Left ventricle myocardium inferior (tissue), 1 donor: ENCODE measurements around the gene FBXL16. TPM values are rescaled to one million over a fixed set of nuclear protein-coding genes. Genes with fewer than 3 reads are reported as not detected.
A peak's percentile ranks its signal among the peaks of the same experiment; 100 is the strongest.
"Not testable (repeated sequence)": the region's sequence is repeated elsewhere in the genome, so short reads cannot be mapped to it uniquely, and the experiment has no call there.

Experiments
- DNase-seq: peaks from one replicate; pipeline ENCODE4 v3.0.0-alpha.2; 2020
- H3K27ac ChIP-seq: fragments of 200-600 bp; replicated peaks from 2 replicates; pipeline ENCODE4 v1.8.0; 2021
- H3K27me3 ChIP-seq: fragments of 200-600 bp; 2 replicates; pipeline ENCODE4 v1.8.0; 2021; ENCODE audit warnings: low read depth
- H3K36me3 ChIP-seq: fragments of 200-600 bp; 2 replicates; pipeline ENCODE4 v1.8.0; 2021
- H3K4me1 ChIP-seq: fragments of 200-600 bp; 2 replicates; pipeline ENCODE4 v1.8.0; 2021
- H3K4me3 ChIP-seq: fragments of 200-600 bp; 2 replicates; pipeline ENCODE4 v1.8.0; 2021; ENCODE audit warnings: mild to moderate bottlenecking, moderate library complexity
- H3K9me3 ChIP-seq: fragments of 200-600 bp; replicated peaks from 2 replicates; pipeline ENCODE4 v1.8.0; 2021
- CTCF ChIP-seq: fragments of 200-600 bp; IDR thresholded peaks from 2 replicates; pipeline ENCODE4 v1.8.0; 2021; ENCODE audit warnings: antibody characterized with exemption, mild to moderate bottlenecking, borderline replicate concordance
- intact Hi-C: fragments of 100-400 bp; cut with micrococcal nuclease; formaldehyde crosslinking; loops from one replicate; pipeline ENCODE4 v1.11.0; 2022
- total RNA-seq: library from RNA; stranded (reverse); fragmentation: NEBNext Ultra II Directional; extraction: Animal tissue kit (Norgen Biotek cat#: 25700); gene quantifications from one replicate; pipeline ENCODE4 v1.2.1, GENCODE V29; 2021
- donor health status: DM: no; HTN: yes; CAD: no; lungs with severe emphysema.

The FBXL16 gene
- total RNA-seq, 1 donor from 2014 or later: 0.08 TPM

- Histone ChIP-seq H3K4me1 (peaks cover 55% of the 10 kb centered on the region), H3K4me3 (peak overlapping the region; percentile 91), H3K36me3 (no peaks in the 10 kb centered on the region), H3K9me3 (no peaks in the 10 kb centered on the region), H3K27me3 (peaks cover 5% of the 10 kb centered on the region), H3K27ac (no peak overlapping the region)
- no peak for DNase-seq
- no peak for TF ChIP-seq CTCF
- intact Hi-C loops: no loop called here
Observed at GRCh38 chr16:716200-716568, 10.6 kb upstream of the FBXL16 start.

GRCh38 chr16:715477-716199 is 10.0 kb upstream of the FBXL16 start:
- TF ChIP-seq CTCF: no peak
- Histone ChIP-seq H3K27me3 (peaks cover 10% of the 10 kb centered on the region), H3K4me3 (peak overlapping the region; percentile 91), H3K4me1 (peaks cover 50% of the 10 kb centered on the region), H3K9me3 (no peaks in the 10 kb centered on the region), H3K27ac (peak overlapping the region; percentile 58), H3K36me3 (no peaks in the 10 kb centered on the region)
- no peak for DNase-seq
- intact Hi-C loops: no loop called here

GRCh38 chr16:714558-715476 is 9.2 kb upstream of the FBXL16 start, which contains the start of gene METRN:
Gene METRN (plus strand): TSS chr16:715118. CDS start chr16:715290, 172 bp downstream.
- peak within 1 kb of the TSS; percentile 58 for H3K27ac ChIP-seq
- peaks cover 19% of the 10 kb centered on the region for H3K27me3 ChIP-seq
- no peak for TF ChIP-seq CTCF
- peak; percentile 95 for DNase-seq
- peak within 1 kb of the TSS; percentile 91 for H3K4me3 ChIP-seq
- no peaks in the 10 kb centered on the region for H3K9me3 ChIP-seq
- intact Hi-C loops: no loop called here
- H3K4me1 ChIP-seq: peaks cover 47% of the 10 kb centered on the region
- H3K36me3 ChIP-seq: no peaks in the 10 kb centered on the region

GRCh38 chr16:714079-714478 is 8.5 kb upstream of the FBXL16 start:
- no peak for TF ChIP-seq CTCF
- Histone ChIP-seq H3K36me3 (no peaks in the 10 kb centered on the region), H3K9me3 (no peaks in the 10 kb centered on the region), H3K27ac (no peak overlapping the region), H3K4me3 (peak overlapping the region; percentile 91), H3K27me3 (peaks cover 26% of the 10 kb centered on the region), H3K4me1 (peaks cover 42% of the 10 kb centered on the region)
- no peak for DNase-seq
- intact Hi-C loops: no loop called here

GRCh38 chr16:712740-713250 is 7.2 kb upstream of the FBXL16 start:
- TF ChIP-seq CTCF: peak; percentile 20
- intact Hi-C loops, H3K4me3 ChIP-seq, H3K9me3 ChIP-seq, H3K27ac ChIP-seq, H3K36me3 ChIP-seq, DNase-seq: not testable (repeated sequence)
- peaks cover 39% of the 10 kb centered on the region for H3K27me3 ChIP-seq
- H3K4me1 ChIP-seq: peaks cover 37% of the 10 kb centered on the region
